Sigmoid colon (tissue), 4 donors: ENCODE data around the gene AKIRIN1.

Experiments used
- CTCF ChIP-seq, 4 experiments: fragments of 450-650 bp in 3 of 4; fragments of 200-600 bp in 1 of 4; IDR thresholded peaks; one replicate each; pipeline ENCODE4 v1.5.1; 2016 to 2019; ENCODE audit warnings: antibody characterized with exemption in 4 of 4, mild to moderate bottlenecking in 3 of 4, moderate library complexity in 2 of 4
- EP300 ChIP-seq, 4 donors: sonication (generic); formaldehyde crosslinking; IDR thresholded peaks; one replicate each; pipeline ENCODE4 v1.6.1; 2017; ENCODE audit warnings: antibody characterized with exemption in 4 of 4
- POLR2A ChIP-seq, 2 donors: fragments of 450-650 bp; IDR thresholded peaks; one replicate each; pipeline ENCODE4 v1.6.1; 2016; ENCODE audit warnings: antibody characterized with exemption in 2 of 2, mild to moderate bottlenecking in 2 of 2, moderate library complexity in 2 of 2
- POLR2AphosphoS5 ChIP-seq, 4 donors: sonication (generic); formaldehyde crosslinking; IDR thresholded peaks; one replicate each; pipeline ENCODE4 v1.6.1; 2017; ENCODE audit warnings: antibody characterized with exemption in 4 of 4

- TF ChIP-seq CTCF (IDR thresholded peaks at IDR 0.05) (no peak), POLR2A (IDR thresholded peaks at IDR 0.05) (no peak), EP300 (IDR thresholded peaks at IDR 0.05) (no peak), POLR2AphosphoS5 (IDR thresholded peaks at IDR 0.05) (no peak)
These were observed 54.2 kb downstream of the AKIRIN1 start for GRCh38 chr1:39045231-39045630.
